OCI-LY1 (cell line): ENCODE data around the gene XPO1.

Experiments
- H2AFZ ChIP-seq: fragments of 200-600 bp; sonication (generic), shearing (Covaris generic); 2 replicates; pipeline ENCODE4 v1.6.0; 2014; ENCODE audit warnings: antibody characterized with exemption, mild to moderate bottlenecking, low read length
- H3F3A ChIP-seq: fragments of 200-600 bp; sonication (generic), shearing (Covaris generic); 2 replicates; pipeline ENCODE4 v1.6.0; 2014; ENCODE audit warnings: mild to moderate bottlenecking, antibody characterized with exemption, low read length, moderate library complexity; ENCODE audit not compliant: insufficient read depth
- H3K27ac ChIP-seq: fragments of 200-600 bp; sonication (generic); 2 replicates; pipeline ENCODE4 v1.5.1; 2014; ENCODE audit warnings: low read length, mixed run types, mild to moderate bottlenecking, low read depth; ENCODE audit not compliant: poor library complexity, severe bottlenecking
- H3K27me3 ChIP-seq: fragments of 200-600 bp; sonication (generic); 2 replicates; pipeline ENCODE4 v1.6.0; 2014; ENCODE audit warnings: antibody characterized with exemption, mild to moderate bottlenecking, low read length, moderate library complexity; ENCODE audit not compliant: insufficient read depth
- H3K36me3 ChIP-seq: fragments of 200-600 bp; sonication (generic); 2 replicates; pipeline ENCODE4 v1.6.1; 2014; ENCODE audit warnings: mild to moderate bottlenecking, antibody characterized with exemption, low read length, moderate library complexity, mixed read lengths; ENCODE audit not compliant: insufficient read depth
- H3K4me1 ChIP-seq: fragments of 200-600 bp; sonication (generic); 2 replicates; pipeline ENCODE4 v1.5.1; 2014; ENCODE audit warnings: mild to moderate bottlenecking, low read length, moderate library complexity; ENCODE audit not compliant: insufficient read depth, severe bottlenecking
- H3K4me2 ChIP-seq: fragments of 200-600 bp; sonication (generic), shearing (Covaris generic); 2 replicates; pipeline ENCODE4 v1.6.1; 2014; ENCODE audit warnings: low read length
- H3K4me3 ChIP-seq: fragments of 200-600 bp; sonication (generic); 2 replicates; pipeline ENCODE4 v1.5.1; 2014; ENCODE audit warnings: low read length, low read depth, mild to moderate bottlenecking, mixed read lengths; ENCODE audit not compliant: poor library complexity, severe bottlenecking
- H3K79me2 ChIP-seq: fragments of 200-600 bp; shearing (Covaris generic); 2 replicates; pipeline ENCODE4 v1.6.1; 2016; ENCODE audit warnings: mixed run types, low read length, mixed read lengths; ENCODE audit not compliant: insufficient read depth
- H3K9ac ChIP-seq: fragments of 200-600 bp; sonication (generic), shearing (Covaris generic); 2 replicates; pipeline ENCODE4 v1.6.1; 2014; ENCODE audit warnings: mild to moderate bottlenecking, low read length, mixed read lengths
- H3K9me2 ChIP-seq: fragments of 200-600 bp; sonication (generic), shearing (Covaris generic); 2 replicates; pipeline ENCODE4 v1.6.1; 2014; ENCODE audit warnings: low read depth, mild to moderate bottlenecking, low read length, mixed read lengths
- H3K9me3 ChIP-seq: fragments of 200-600 bp; shearing (Covaris generic); 2 replicates; pipeline ENCODE4 v1.6.1; 2014; ENCODE audit warnings: low read length, mixed read lengths
- H4K20me1 ChIP-seq: fragments of 200-600 bp; sonication (generic), shearing (Covaris generic); 2 replicates; pipeline ENCODE4 v1.6.0; 2016; ENCODE audit warnings: mild to moderate bottlenecking, low read length; ENCODE audit not compliant: insufficient read depth
- CTCF ChIP-seq: fragments of 200-600 bp; sonication (generic), shearing (Covaris generic); IDR thresholded peaks from 2 replicates; pipeline ENCODE4 v1.5.1; 2017; ENCODE audit warnings: mild to moderate bottlenecking, antibody characterized with exemption, low read length, moderate library complexity, mixed read lengths
- EZH2 ChIP-seq: fragments of 200-600 bp; sonication (generic), shearing (Covaris generic); IDR thresholded peaks from 2 replicates; pipeline ENCODE4 v1.8.0; 2017; ENCODE audit warnings: borderline replicate concordance, mixed run types, mild to moderate bottlenecking, antibody characterized with exemption, low read length, moderate library complexity, mixed read lengths

Gene XPO1

GRCh38 chr2:61582165-61582564, 44.0 kb upstream of the XPO1 start:
- H3K4me1 ChIP-seq: peaks cover 12% of the 10 kb centered on the region
- no peaks in the 10 kb centered on the region for H3K36me3 ChIP-seq
- no peaks in the 10 kb centered on the region for H3K79me2 ChIP-seq
- H3K4me3 ChIP-seq: no peak overlapping the region
- no peak overlapping the region for H3K9ac ChIP-seq
- no peak overlapping the region for H3K27ac ChIP-seq
- H2AFZ ChIP-seq: peak overlapping the region; percentile 68; the same call in 1 of the 2 replicates
- H3F3A ChIP-seq: no peaks in the 10 kb centered on the region
- no peak for TF ChIP-seq EZH2
- TF ChIP-seq CTCF: no peak
- no peaks in the 10 kb centered on the region for H3K9me3 ChIP-seq
- H3K4me2 ChIP-seq: peak overlapping the region; percentile 2; the same call in 1 of the 2 replicates
- H4K20me1 ChIP-seq: no peaks in the 10 kb centered on the region
- no peaks in the 10 kb centered on the region for H3K9me2 ChIP-seq
- no peaks in the 10 kb centered on the region for H3K27me3 ChIP-seq

- Histone ChIP-seq H3K27me3 (no peaks in the 10 kb centered on the region), H3K4me1 (peaks cover 12% of the 10 kb centered on the region), H2AFZ (peak overlapping the region; percentile 68; the same call in 1 of the 2 replicates), H3K9me2 (no peaks in the 10 kb centered on the region), H3K9me3 (no peaks in the 10 kb centered on the region), H3F3A (no peaks in the 10 kb centered on the region), H3K4me3 (no peak overlapping the region), H4K20me1 (no peaks in the 10 kb centered on the region), H3K4me2 (peak overlapping the region; percentile 2; the same call in 1 of the 2 replicates), H3K9ac (no peak overlapping the region), H3K36me3 (no peaks in the 10 kb centered on the region), H3K79me2 (no peaks in the 10 kb centered on the region), H3K27ac (no peak overlapping the region)
- TF ChIP-seq CTCF (no peak), EZH2 (no peak)
These were observed 43.6 kb upstream of the XPO1 start for GRCh38 chr2:61581716-61582115.

DNA sequence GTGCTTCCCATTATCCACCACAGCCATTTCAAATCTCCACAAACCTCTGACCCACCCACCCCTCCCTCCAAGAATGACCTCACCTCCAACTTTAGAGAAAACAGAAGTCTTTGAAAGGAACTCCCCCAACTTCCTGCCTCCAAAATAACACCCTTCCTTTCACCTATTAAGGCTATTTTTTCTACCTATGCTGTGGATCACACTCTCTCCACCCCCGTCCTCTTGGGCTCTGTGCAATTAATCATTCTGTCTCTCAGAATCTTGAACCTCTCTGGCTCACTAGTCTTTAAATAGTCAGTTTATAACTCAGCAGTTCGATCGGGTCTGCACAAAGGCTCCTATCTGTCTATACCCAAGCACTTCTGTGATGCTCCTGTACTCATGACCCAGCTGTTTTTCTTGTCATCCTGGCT, 37.3 kb upstream of the XPO1 start:
- Histone ChIP-seq H3K4me2 (no peak overlapping the region), H3K27me3 (no peaks in the 10 kb centered on the region), H2AFZ (no peak overlapping the region)

More for the DNA sequence above, 37.3 kb upstream of the XPO1 start:
- Histone ChIP-seq H3K9ac (no peak overlapping the region), H3K4me1 (no peaks in the 10 kb centered on the region), H3K4me3 (no peak overlapping the region), H3F3A (no peaks in the 10 kb centered on the region), H3K36me3 (no peaks in the 10 kb centered on the region), H3K9me2 (no peaks in the 10 kb centered on the region), H3K9me3 (no peaks in the 10 kb centered on the region), H3K27ac (no peak overlapping the region), H4K20me1 (no peaks in the 10 kb centered on the region), H3K79me2 (no peaks in the 10 kb centered on the region)
- TF ChIP-seq EZH2 (no peak), CTCF (no peak)
